Neutrophil (primary cell): ENCODE measurements around the gene FIBIN.
"Not testable (repeated sequence)": the region's sequence is repeated elsewhere in the genome, so short reads cannot be mapped to it uniquely, and the experiment has no call there.

ENCODE experiments used
- H3K27ac ChIP-seq: fragments of 200-600 bp; sonication (generic); 2 replicates; pipeline ENCODE4 v1.5.1; 2016; ENCODE audit warnings: mild to moderate bottlenecking, moderate library complexity
- H3K27me3 ChIP-seq: fragments of 200-600 bp; sonication (generic); 2 replicates; pipeline ENCODE4 v1.6.0; 2016; ENCODE audit warnings: mild to moderate bottlenecking
- H3K36me3 ChIP-seq: fragments of 200-600 bp; sonication (generic); 2 replicates; pipeline ENCODE4 v1.5.1; 2017
- H3K4me1 ChIP-seq, 2 experiments: fragments of 200-600 bp in 1 of 2; sonication (generic) in 1 of 2; 1 replicate in 1 of 2; 2 replicates in 1 of 2; pipeline versions ENCODE4 v1.5.1 to v1.6.1; 2013 to 2016; ENCODE audit warnings: low read depth in 1 of 2, low read length in 1 of 2, mild to moderate bottlenecking in 1 of 2, moderate library complexity in 1 of 2; ENCODE audit not compliant: control insufficient read depth in 1 of 2, insufficient read depth in 1 of 2
- H3K4me3 ChIP-seq, 2 experiments: fragments of 200-600 bp in 1 of 2; sonication (generic) in 1 of 2; 1 replicate in 1 of 2; 2 replicates in 1 of 2; pipeline ENCODE4 v1.5.1; 2013 to 2016; ENCODE audit warnings: low read depth in 1 of 2, low read length in 1 of 2, mild to moderate bottlenecking in 1 of 2, moderate library complexity in 1 of 2
- H3K9me3 ChIP-seq: fragments of 200-600 bp; sonication (generic); 2 replicates; pipeline ENCODE4 v1.5.1; 2016
- TF ChIP-seq, protein P1 (sequence below): fragments of 200-600 bp; sonication (generic); IDR thresholded peaks from 2 replicates; pipeline ENCODE4 v1.5.1; 2016; ENCODE audit warnings: antibody characterized with exemption

FIBIN gene

DNA sequence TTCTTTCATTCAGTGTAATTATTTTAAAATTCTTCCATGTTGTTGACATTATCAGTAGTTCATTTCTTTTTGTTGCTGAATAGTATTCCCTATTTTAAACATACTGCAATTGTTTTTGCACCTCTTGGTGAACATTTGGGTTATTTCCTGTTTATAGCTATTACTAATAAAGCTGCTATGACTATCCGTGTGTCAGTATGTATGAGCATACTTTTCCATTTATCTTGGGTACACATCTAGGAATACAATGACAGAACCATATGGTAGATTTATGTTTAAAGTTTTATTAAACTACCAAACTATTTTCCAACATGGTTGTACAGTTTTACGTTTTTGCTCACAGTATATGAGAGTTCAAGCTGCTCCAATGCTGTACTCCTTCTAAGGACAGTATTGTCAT lies 22.0 kb upstream of the FIBIN start:
- no peaks in the 10 kb centered on the region for H3K27me3 ChIP-seq
- no peaks in the 10 kb centered on the region for H3K36me3 ChIP-seq
- H3K27ac ChIP-seq = no peak overlapping the region
- no peak overlapping the region for H3K4me3 ChIP-seq
- TF ChIP-seq, protein P1, sequence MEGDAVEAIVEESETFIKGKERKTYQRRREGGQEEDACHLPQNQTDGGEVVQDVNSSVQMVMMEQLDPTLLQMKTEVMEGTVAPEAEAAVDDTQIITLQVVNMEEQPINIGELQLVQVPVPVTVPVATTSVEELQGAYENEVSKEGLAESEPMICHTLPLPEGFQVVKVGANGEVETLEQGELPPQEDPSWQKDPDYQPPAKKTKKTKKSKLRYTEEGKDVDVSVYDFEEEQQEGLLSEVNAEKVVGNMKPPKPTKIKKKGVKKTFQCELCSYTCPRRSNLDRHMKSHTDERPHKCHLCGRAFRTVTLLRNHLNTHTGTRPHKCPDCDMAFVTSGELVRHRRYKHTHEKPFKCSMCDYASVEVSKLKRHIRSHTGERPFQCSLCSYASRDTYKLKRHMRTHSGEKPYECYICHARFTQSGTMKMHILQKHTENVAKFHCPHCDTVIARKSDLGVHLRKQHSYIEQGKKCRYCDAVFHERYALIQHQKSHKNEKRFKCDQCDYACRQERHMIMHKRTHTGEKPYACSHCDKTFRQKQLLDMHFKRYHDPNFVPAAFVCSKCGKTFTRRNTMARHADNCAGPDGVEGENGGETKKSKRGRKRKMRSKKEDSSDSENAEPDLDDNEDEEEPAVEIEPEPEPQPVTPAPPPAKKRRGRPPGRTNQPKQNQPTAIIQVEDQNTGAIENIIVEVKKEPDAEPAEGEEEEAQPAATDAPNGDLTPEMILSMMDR = no peak
- H3K9me3 ChIP-seq = no peaks in the 10 kb centered on the region
- H3K4me1 ChIP-seq = no peaks in the 10 kb centered on the region

DNA sequence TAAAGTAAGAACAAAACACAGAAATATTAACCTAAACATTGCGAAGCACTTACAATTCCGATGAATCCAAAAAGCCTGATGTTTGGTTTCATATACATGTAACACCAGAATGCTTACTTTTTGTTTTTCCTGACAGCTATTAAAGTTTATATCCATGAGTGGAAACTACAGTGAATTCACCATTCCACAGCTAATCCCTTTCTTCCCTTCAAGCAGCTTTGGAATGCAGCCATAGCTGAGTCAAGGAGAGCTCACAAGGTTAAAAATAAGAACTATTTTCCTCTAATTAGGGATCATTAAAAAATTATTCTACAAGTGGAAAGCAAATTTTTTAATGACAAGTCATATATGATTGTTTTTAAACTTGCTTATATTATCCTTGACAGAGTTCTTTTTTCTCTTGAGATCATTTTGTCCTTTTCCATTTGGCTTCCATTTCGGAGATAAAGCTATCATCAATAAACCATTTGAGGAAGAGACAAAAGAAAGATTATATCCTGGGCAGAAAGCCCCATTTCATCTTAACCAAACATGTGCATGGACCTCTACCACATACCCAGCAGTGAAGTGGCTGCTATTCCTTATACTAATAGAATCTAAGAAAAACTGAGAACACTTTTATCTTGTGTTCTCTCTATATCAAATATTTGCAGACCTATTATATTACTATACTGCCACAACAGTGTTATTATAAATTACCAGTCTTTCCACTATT lies 19.7 kb upstream of the FIBIN start:
- TF ChIP-seq, protein P1 = no peak
- no peak overlapping the region for H3K4me3 ChIP-seq
- H3K9me3 ChIP-seq = no peaks in the 10 kb centered on the region
- H3K36me3 ChIP-seq = no peaks in the 10 kb centered on the region
- no peak overlapping the region for H3K27ac ChIP-seq
- H3K27me3 ChIP-seq = no peaks in the 10 kb centered on the region
- H3K4me1 ChIP-seq = no peaks in the 10 kb centered on the region

DNA sequence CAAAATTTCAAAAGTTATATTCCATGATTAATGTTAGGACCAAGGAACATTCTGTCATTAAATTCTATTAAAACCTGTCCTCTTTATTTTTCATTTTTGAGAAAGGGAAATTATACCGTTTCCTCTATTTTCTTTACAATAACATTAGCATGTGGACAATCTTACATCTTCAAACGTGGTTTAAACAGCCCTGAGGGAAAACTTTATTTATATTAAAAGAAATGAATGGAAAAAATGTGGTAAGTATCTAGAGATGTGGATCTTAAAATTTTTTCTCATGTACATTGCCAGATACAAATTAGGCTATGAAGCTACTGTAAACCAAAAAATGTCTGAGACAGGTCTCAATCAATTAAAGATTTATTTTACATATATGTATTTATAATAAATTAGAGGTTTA lies 18.9 kb upstream of the FIBIN start:
- no peak overlapping the region for H3K4me3 ChIP-seq
- H3K4me1 ChIP-seq = no peaks in the 10 kb centered on the region
- H3K27ac ChIP-seq = no peak overlapping the region
- no peaks in the 10 kb centered on the region for H3K36me3 ChIP-seq
- TF ChIP-seq, protein P1 = no peak
- no peaks in the 10 kb centered on the region for H3K9me3 ChIP-seq
- no peaks in the 10 kb centered on the region for H3K27me3 ChIP-seq

DNA sequence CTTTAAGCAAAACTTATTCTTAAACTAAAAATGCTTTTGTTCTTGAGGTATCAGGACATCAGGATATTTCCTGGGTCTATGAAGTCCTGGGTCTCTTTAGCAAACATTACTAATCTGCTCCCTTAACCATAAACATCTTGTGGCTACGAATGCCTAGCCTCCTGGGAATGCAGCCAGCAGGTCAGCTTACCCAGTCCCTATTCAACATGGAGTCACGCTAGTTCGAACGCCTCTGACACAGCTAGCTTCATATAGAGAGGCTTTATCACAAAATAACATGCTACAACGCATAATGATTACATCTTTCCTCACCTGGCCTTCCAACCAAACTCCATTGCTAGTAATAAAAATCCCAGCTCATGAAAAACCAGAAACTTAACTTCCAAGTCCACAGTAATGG lies 17.5 kb upstream of the FIBIN start:
- TF ChIP-seq, protein P1 = no peak
- H3K36me3 ChIP-seq = no peaks in the 10 kb centered on the region
- H3K9me3 ChIP-seq = no peaks in the 10 kb centered on the region
- no peaks in the 10 kb centered on the region for H3K27me3 ChIP-seq
- no peak overlapping the region for H3K27ac ChIP-seq
- H3K4me3 ChIP-seq = no peak overlapping the region
- no peaks in the 10 kb centered on the region for H3K4me1 ChIP-seq

DNA sequence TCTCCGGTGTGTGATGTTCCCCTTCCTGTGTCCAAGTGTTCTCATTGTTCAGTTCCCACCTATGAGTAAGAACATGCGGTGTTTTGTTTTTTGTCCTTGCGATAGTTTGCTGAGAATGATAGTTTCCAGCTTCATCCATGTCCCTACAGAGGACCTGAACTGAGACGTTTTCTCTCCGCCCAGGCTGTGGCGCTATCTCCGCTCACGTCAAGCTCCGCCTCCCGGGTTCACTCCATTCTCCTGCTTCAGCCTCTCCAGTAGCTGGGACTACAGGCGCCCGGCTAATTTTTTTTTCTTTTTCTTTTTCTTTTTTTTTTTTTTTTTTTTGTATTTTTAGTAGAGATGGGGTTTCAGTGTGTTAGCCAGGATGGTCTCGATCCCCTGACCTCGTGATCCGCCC lies 16.7 kb upstream of the FIBIN start:
- H3K9me3 ChIP-seq, H3K4me3 ChIP-seq, H3K4me1 ChIP-seq, H3K27me3 ChIP-seq, H3K27ac ChIP-seq, H3K36me3 ChIP-seq: not testable (repeated sequence)

DNA sequence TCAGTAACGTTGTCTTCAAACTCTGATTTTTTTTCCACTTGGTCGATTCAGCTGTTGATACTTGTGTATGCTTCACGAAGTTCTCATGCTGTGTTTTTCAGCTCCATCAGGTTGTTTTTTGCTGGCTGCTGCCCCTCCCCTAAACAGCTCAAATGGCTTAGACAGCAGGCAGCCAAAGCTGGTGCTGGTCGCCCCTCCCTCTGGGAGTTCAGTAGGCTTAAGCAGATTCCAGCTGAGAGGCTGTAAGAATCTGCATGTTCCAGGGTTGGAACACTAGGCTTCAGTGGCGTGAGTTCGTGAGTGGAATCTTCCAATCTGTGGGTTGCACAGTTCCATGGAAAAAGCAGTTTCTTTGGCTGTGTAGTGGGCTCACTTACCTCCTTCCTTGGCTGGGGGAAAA lies 10.3 kb upstream of the FIBIN start:
- TF ChIP-seq, protein P1 = no peak
- H3K27me3 ChIP-seq = no peaks in the 10 kb centered on the region
- no peaks in the 10 kb centered on the region for H3K9me3 ChIP-seq
- no peak overlapping the region for H3K27ac ChIP-seq
- no peaks in the 10 kb centered on the region for H3K4me1 ChIP-seq
- no peak overlapping the region for H3K4me3 ChIP-seq
- no peaks in the 10 kb centered on the region for H3K36me3 ChIP-seq
